HG03442 (cell line): ENCODE results near the gene SLC35A4.
"Not testable (repeated sequence)": the region's sequence is repeated elsewhere in the genome, so short reads cannot be mapped to it uniquely, and the experiment has no call there.

Experiments
- ATAC-seq: cut with Tn5 transposase; IDR thresholded peaks from one replicate; pipeline ENCODE4 v1.9.1; 2021; ENCODE audit warnings: mild to moderate bottlenecking, moderate library complexity; ENCODE audit not compliant: unreplicated experiment

SLC35A4 gene

GRCh38 chr5:140588311-140589070, 23.9 kb downstream of the SLC35A4 start:
- ATAC-seq = no peak

GRCh38 chr5:140590861-140591260, 26.2 kb downstream of the SLC35A4 start:
- no peak for ATAC-seq

GRCh38 chr5:140591747-140592372, 27.2 kb downstream of the SLC35A4 start:
- no peak for ATAC-seq

GRCh38 chr5:140593070-140593469, 28.4 kb downstream of the SLC35A4 start:
- not testable (repeated sequence) for ATAC-seq

GRCh38 chr5:140594169-140594568, 29.5 kb downstream of the SLC35A4 start:
- ATAC-seq = no peak

GRCh38 chr5:140595538-140596300, 31.1 kb downstream of the SLC35A4 start:
- ATAC-seq = no peak

- no peak for ATAC-seq
Measured at GRCh38 chr5:140596321-140596741, 31.7 kb downstream of the SLC35A4 start.

GRCh38 chr5:140598836-140599235, 34.2 kb downstream of the SLC35A4 start:
- ATAC-seq = no peak

GRCh38 chr5:140600096-140600495, 35.5 kb downstream of the SLC35A4 start:
- ATAC-seq = no peak

GRCh38 chr5:140602147-140602546, 37.5 kb downstream of the SLC35A4 start:
- ATAC-seq = no peak

GRCh38 chr5:140603446-140603698, 38.7 kb downstream of the SLC35A4 start:
- not testable (repeated sequence) for ATAC-seq

GRCh38 chr5:140603734-140604133, 39.1 kb downstream of the SLC35A4 start:
- ATAC-seq = no peak

GRCh38 chr5:140605879-140606278, 41.3 kb downstream of the SLC35A4 start:
- ATAC-seq = no peak

GRCh38 chr5:140607031-140607430, 42.4 kb downstream of the SLC35A4 start:
- ATAC-seq = no peak

- ATAC-seq = no peak
Measured at GRCh38 chr5:140608722-140609121, 44.1 kb downstream of the SLC35A4 start.

- ATAC-seq = no peak
Measured at GRCh38 chr5:140609126-140609525, 44.5 kb downstream of the SLC35A4 start.

- ATAC-seq = no peak
Measured at GRCh38 chr5:140611020-140611521, 46.4 kb downstream of the SLC35A4 start.
